ENCODE data around the gene OTP. TPM values are rescaled to one million over a fixed set of nuclear protein-coding genes. Genes with fewer than 3 reads are reported as not detected.
"Not testable (repeated sequence)": the region's sequence is repeated elsewhere in the genome, so short reads cannot be mapped to it uniquely, and the experiment has no call there.

The OTP gene
- total and polyA plus RNA-seq, 3 donors from 2014 or later: 0.37 to 1.5 (median 0.39) TPM

- 91 to 92% methylated on average over 2 of the region's 2 CpGs for WGBS, 2 donors
- no peak for TF ChIP-seq CTCF (IDR thresholded peaks at IDR 0.05)
- no peak for TF ChIP-seq POLR2A (IDR thresholded peaks at IDR 0.05)
- intact Hi-C loops (cut with DNase I; ENCODE audit: low total_unique reads): no loop called here
Observed at GRCh38 chr5:77616920-77617319, 21.6 kb downstream of the OTP start.

GRCh38 chr5:77608927-77609326, 29.6 kb downstream of the OTP start:
- DNase-seq; intact Hi-C loops (cut with DNase I; ENCODE audit: low total_unique reads); H3K9me3 ChIP-seq; H3K4me1 ChIP-seq; H3K36me3 ChIP-seq (ENCODE audit: low read depth, missing control alignments); H3K27ac ChIP-seq; H3K4me3 ChIP-seq; H3K27me3 ChIP-seq: not testable (repeated sequence)
- WGBS, 2 donors: 89 to 97% methylated on average over 11 to 14 of the region's 15 CpGs

More at GRCh38 chr5:77616920-77617319, 21.6 kb downstream of the OTP start:
- Histone ChIP-seq H3K4me1 (no peaks in the 10 kb centered on the region), H3K27me3 (no peaks in the 10 kb centered on the region), H3K36me3 (ENCODE audit: low read depth, missing control alignments) (no peaks in the 10 kb centered on the region), H3K27ac (no peak overlapping the region), H3K4me3 (no peak overlapping the region), H3K9me3 (no peaks in the 10 kb centered on the region)
- DNase-seq: no peak

- DNase-seq: no peak
- intact Hi-C loops (cut with DNase I; ENCODE audit: low total_unique reads): no loop called here
- no peaks in the 10 kb centered on the region for H3K4me1 ChIP-seq
- no peaks in the 10 kb centered on the region for H3K9me3 ChIP-seq
- H3K27me3 ChIP-seq: no peaks in the 10 kb centered on the region
- whole genome bisulfite sequencing, 2 donors: 52 to 59% methylated on average over 1 of the region's 1 CpG
- no peaks in the 10 kb centered on the region for H3K36me3 ChIP-seq (ENCODE audit: low read depth, missing control alignments)
- no peak overlapping the region for H3K4me3 ChIP-seq
- H3K27ac ChIP-seq: no peak overlapping the region
- no peak for TF ChIP-seq POLR2A (IDR thresholded peaks at IDR 0.05)
Observed at GRCh38 chr5:77607324-77607723, 31.2 kb downstream of the OTP start.

GRCh38 chr5:77606279-77606678, 32.2 kb downstream of the OTP start:
- no peaks in the 10 kb centered on the region for H3K4me1 ChIP-seq
- no peaks in the 10 kb centered on the region for H3K36me3 ChIP-seq (ENCODE audit: low read depth, missing control alignments)
- H3K27ac ChIP-seq: no peak overlapping the region
- H3K9me3 ChIP-seq: no peaks in the 10 kb centered on the region
- no peak for DNase-seq
- H3K4me3 ChIP-seq: no peak overlapping the region
- intact Hi-C loops (cut with DNase I; ENCODE audit: low total_unique reads): no loop called here
- TF ChIP-seq CTCF (IDR thresholded peaks at IDR 0.05) (no peak), POLR2A (IDR thresholded peaks at IDR 0.05) (no peak)
- no peaks in the 10 kb centered on the region for H3K27me3 ChIP-seq

- Histone ChIP-seq H3K27ac (no peak overlapping the region), H3K4me1 (no peaks in the 10 kb centered on the region), H3K9me3 (no peaks in the 10 kb centered on the region), H3K36me3 (ENCODE audit: low read depth, missing control alignments) (no peaks in the 10 kb centered on the region), H3K27me3 (no peaks in the 10 kb centered on the region), H3K4me3 (no peak overlapping the region)
- DNase-seq: no peak
- intact Hi-C loops (cut with DNase I; ENCODE audit: low total_unique reads): no loop called here
- TF ChIP-seq CTCF (IDR thresholded peaks at IDR 0.05) (no peak), POLR2A (IDR thresholded peaks at IDR 0.05) (no peak)
- WGBS, 2 donors: 95 to 96% methylated on average over 2 of the region's 2 CpGs
Observed at GRCh38 chr5:77599679-77600078, 38.8 kb downstream of the OTP start.

GRCh38 chr5:77590347-77590746, 48.2 kb downstream of the OTP start:
- TF ChIP-seq CTCF (IDR thresholded peaks at IDR 0.05) (no peak), POLR2A (IDR thresholded peaks at IDR 0.05) (no peak)
- no peak overlapping the region for H3K4me3 ChIP-seq
- intact Hi-C loops (cut with DNase I; ENCODE audit: low total_unique reads): no loop called here
- no peak overlapping the region for H3K27ac ChIP-seq
- no peaks in the 10 kb centered on the region for H3K9me3 ChIP-seq
- DNase-seq: no peak
- no peaks in the 10 kb centered on the region for H3K27me3 ChIP-seq
- H3K36me3 ChIP-seq (ENCODE audit: low read depth, missing control alignments): no peaks in the 10 kb centered on the region
- no peaks in the 10 kb centered on the region for H3K4me1 ChIP-seq
- 76 to 78% methylated on average over 3 of the region's 3 CpGs for WGBS, 2 donors
